Measurements from ENCODE around the gene THAP4.
A peak's percentile ranks its signal among the peaks of the same experiment; 100 is the strongest.

Gene THAP4

DNA sequence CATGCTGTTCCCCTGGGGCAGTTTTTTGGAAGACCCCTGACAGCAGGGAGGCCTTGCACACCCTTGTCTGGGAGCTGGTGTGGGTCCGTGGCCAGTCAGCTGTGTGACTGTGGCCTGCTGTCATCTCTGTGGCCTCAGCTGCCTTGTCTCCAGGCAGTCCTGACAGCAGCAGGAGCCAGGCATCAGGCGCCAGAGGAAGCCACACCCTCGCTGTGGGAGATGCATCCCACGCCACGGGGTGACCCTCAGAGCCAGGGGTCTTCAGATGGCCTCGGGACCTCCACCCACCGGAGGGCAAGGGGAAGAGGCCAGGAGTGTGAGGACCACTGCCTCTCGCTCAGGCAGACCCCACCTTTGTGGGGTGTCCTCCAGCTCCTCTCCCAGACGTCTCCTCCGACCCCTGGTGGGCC lies 73.4 kb downstream of the THAP4 start:
- TF ChIP-seq, protein P1, sequence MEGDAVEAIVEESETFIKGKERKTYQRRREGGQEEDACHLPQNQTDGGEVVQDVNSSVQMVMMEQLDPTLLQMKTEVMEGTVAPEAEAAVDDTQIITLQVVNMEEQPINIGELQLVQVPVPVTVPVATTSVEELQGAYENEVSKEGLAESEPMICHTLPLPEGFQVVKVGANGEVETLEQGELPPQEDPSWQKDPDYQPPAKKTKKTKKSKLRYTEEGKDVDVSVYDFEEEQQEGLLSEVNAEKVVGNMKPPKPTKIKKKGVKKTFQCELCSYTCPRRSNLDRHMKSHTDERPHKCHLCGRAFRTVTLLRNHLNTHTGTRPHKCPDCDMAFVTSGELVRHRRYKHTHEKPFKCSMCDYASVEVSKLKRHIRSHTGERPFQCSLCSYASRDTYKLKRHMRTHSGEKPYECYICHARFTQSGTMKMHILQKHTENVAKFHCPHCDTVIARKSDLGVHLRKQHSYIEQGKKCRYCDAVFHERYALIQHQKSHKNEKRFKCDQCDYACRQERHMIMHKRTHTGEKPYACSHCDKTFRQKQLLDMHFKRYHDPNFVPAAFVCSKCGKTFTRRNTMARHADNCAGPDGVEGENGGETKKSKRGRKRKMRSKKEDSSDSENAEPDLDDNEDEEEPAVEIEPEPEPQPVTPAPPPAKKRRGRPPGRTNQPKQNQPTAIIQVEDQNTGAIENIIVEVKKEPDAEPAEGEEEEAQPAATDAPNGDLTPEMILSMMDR (IDR thresholded peaks at IDR 0.05; ENCODE audit: low read depth, low read length, missing control alignments): no peak
- DNase-seq (ENCODE audit: extremely low read depth, low read depth): no peak
- H3K4me3 ChIP-seq (replicated peaks; ENCODE audit: low read depth, low read length): no peak overlapping the region

GRCh38 chr2:241563031-241563507 lies 73.9 kb downstream of the THAP4 start:
- H3K4me3 ChIP-seq (replicated peaks; ENCODE audit: low read depth, low read length): no peak overlapping the region
- no peak for DNase-seq (ENCODE audit: extremely low read depth, low read depth)
- TF ChIP-seq, protein P1 (IDR thresholded peaks at IDR 0.05; ENCODE audit: low read depth, low read length, missing control alignments): no peak

GRCh38 chr2:241562269-241562891 lies 74.6 kb downstream of the THAP4 start:
- DNase-seq (ENCODE audit: extremely low read depth, low read depth): no peak
- H3K4me3 ChIP-seq (replicated peaks; ENCODE audit: low read depth, low read length): no peak overlapping the region
- TF ChIP-seq, protein P1 (IDR thresholded peaks at IDR 0.05; ENCODE audit: low read depth, low read length, missing control alignments): no peak

- TF ChIP-seq, protein P1 (IDR thresholded peaks at IDR 0.05; ENCODE audit: low read depth, low read length, missing control alignments): no peak
- no peak for DNase-seq (ENCODE audit: extremely low read depth, low read depth)
- no peak overlapping the region for H3K4me3 ChIP-seq (replicated peaks; ENCODE audit: low read depth, low read length)
Measured at GRCh38 chr2:241561832-241562231, 75.1 kb downstream of the THAP4 start.

DNA sequence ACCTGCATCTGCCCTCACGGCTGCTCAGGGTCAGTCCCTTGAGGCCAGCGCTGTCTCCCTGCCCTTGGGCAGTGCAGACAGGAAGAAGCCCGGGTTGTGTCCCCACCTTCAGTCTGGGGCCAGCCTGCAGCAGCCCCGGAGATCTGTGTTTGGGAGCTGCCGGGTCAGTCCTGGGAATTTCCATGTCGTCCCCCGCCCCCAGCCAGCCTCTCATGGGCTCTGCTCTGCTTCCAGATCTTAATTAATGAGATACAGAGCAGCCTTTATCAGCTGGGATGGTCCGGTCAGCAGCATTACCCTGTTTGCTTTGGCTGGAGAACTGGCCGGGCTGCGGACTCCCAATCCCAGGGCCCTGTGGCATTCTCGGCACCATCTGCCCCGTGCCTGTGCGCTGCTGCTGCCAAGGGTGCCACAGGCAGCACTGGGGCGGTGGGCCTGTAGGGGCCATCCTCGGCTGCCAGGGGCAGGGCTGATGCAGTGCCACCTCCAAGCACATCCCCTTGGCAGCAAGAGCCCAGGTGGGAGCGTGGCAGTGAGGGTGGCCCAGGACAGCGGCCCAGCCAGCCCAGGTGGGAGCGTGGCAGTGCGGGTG lies 76.0 kb downstream of the THAP4 start:
- TF ChIP-seq, protein P1 (IDR thresholded peaks at IDR 0.05; ENCODE audit: low read depth, low read length, missing control alignments): no peak
- DNase-seq (ENCODE audit: extremely low read depth, low read depth): no peak
- H3K4me3 ChIP-seq (replicated peaks; ENCODE audit: low read depth, low read length): peak overlapping the region; percentile 65

DNA sequence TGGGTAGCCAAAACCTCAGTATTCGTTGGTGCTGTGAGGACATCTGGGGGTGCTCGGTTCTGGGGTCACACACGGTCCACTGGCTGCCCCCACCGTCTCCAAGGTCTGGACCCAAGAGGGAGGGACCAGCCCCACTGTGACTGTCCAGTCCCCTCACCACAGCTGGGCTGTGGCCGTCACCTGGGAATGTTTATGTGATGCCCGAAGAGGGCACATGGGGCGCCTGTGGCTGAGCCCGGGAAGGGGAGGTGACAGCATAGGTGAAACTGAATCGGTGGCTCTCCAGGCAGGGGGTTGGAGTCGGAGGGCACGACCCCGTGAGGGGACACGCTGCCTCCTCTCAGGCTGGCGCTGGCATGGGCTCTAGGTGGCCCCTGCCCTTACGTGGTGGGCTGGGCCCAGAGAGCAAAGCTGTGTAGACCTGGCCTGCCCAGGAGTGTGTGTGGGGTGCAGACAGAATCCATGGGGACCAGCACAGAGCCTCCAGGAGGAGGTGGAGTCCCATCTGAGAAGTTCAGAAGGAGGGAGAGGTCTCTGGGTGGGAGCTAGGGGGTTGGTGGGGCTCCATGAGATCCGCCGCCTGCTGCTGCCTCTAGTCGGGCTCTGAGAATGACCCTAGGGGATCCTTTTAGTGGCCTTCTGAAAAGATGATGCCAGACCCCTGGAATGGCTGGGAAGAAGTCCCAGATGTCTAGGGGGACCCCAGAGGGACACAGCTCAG lies 76.6 kb downstream of the THAP4 start:
- DNase-seq (ENCODE audit: extremely low read depth, low read depth): no peak
- peak overlapping the region; percentile 65 for H3K4me3 ChIP-seq (replicated peaks; ENCODE audit: low read depth, low read length)
- TF ChIP-seq, protein P1 (IDR thresholded peaks at IDR 0.05; ENCODE audit: low read depth, low read length, missing control alignments): no peak

Measured in HFF-Myc (cell line).